Pulmonary artery endothelial cell (primary cell): ENCODE data around the gene GDF2. TPM values are rescaled to one million over a fixed set of nuclear protein-coding genes. Genes with fewer than 3 reads are reported as not detected.

Experiments
- DNase-seq: peaks from one replicate; pipeline ENCODE4 v3.0.0-alpha.2; 2011; ENCODE audit warnings: low read depth, low spot score
- total RNA-seq: library from RNA; depleted of rRNA; stranded (reverse); fragments of >200 nt; gene quantifications from 2 replicates; pipeline ENCODE4 v1.2.3, GENCODE V29; 2014

Gene GDF2
- total RNA-seq, 1 donor from 2014 or later: not detected

- DNase-seq: peak; percentile 13
Observed at GRCh38 chr10:47311932-47312662, 10.2 kb upstream of the GDF2 start.

GRCh38 chr10:47312663-47312995 lies 9.6 kb upstream of the GDF2 start:
- no peak for DNase-seq

- no peak for DNase-seq
Observed at GRCh38 chr10:47314416-47314970, 7.8 kb upstream of the GDF2 start.

GRCh38 chr10:47315421-47315820 lies 6.8 kb upstream of the GDF2 start:
- no peak for DNase-seq

GRCh38 chr10:47316131-47316530 lies 6.1 kb upstream of the GDF2 start:
- DNase-seq: no peak

- no peak for DNase-seq
Observed at GRCh38 chr10:47317251-47317650, 5.0 kb upstream of the GDF2 start.

- no peak for DNase-seq
Observed at GRCh38 chr10:47318706-47319105, 3.5 kb upstream of the GDF2 start.

- no peak for DNase-seq
Observed at GRCh38 chr10:47319784-47320183, 2.5 kb upstream of the GDF2 start.

- DNase-seq: no peak
Observed at GRCh38 chr10:47320812-47321211, 1.4 kb upstream of the GDF2 start.

GRCh38 chr10:47321521-47322195 lies 596 bp upstream of the GDF2 start:
- no peak for DNase-seq

GRCh38 chr10:47323087-47323486 lies 833 bp downstream of the GDF2 start:
- no peak for DNase-seq

- DNase-seq: no peak
Observed at GRCh38 chr10:47323636-47324296, 1.5 kb downstream of the GDF2 start.

GRCh38 chr10:47325303-47326291 lies 3.3 kb downstream of the GDF2 start:
- DNase-seq: no peak

- DNase-seq: no peak
Observed at GRCh38 chr10:47326306-47326926, 4.2 kb downstream of the GDF2 start.

- no peak for DNase-seq
Observed at GRCh38 chr10:47326927-47327330, 4.7 kb downstream of the GDF2 start.

GRCh38 chr10:47329855-47330254 lies 7.6 kb downstream of the GDF2 start:
- DNase-seq: no peak

GRCh38 chr10:47330366-47330765 lies 8.1 kb downstream of the GDF2 start:
- no peak for DNase-seq

GRCh38 chr10:47330804-47331203 lies 8.6 kb downstream of the GDF2 start:
- DNase-seq: no peak

- DNase-seq: no peak
Observed at GRCh38 chr10:47331491-47331890, 9.2 kb downstream of the GDF2 start.

GRCh38 chr10:47331954-47332353 lies 9.7 kb downstream of the GDF2 start:
- DNase-seq: no peak

- no peak for DNase-seq
Observed at GRCh38 chr10:47332371-47332770, 10.1 kb downstream of the GDF2 start.
